ENCODE data around the gene KLK10.

KLK10 gene

GRCh38 chr19:51022526-51022925 lies 3.0 kb upstream of the KLK10 start:
- H3K4me3 ChIP-seq (replicated peaks in 1 of 2; ENCODE audit: low read depth in 2 of 2, low read length in 2 of 2) = no peak overlapping the region
- no peak for DNase-seq (ENCODE audit: low read depth in 2 of 2)
- TF ChIP-seq, protein P1, sequence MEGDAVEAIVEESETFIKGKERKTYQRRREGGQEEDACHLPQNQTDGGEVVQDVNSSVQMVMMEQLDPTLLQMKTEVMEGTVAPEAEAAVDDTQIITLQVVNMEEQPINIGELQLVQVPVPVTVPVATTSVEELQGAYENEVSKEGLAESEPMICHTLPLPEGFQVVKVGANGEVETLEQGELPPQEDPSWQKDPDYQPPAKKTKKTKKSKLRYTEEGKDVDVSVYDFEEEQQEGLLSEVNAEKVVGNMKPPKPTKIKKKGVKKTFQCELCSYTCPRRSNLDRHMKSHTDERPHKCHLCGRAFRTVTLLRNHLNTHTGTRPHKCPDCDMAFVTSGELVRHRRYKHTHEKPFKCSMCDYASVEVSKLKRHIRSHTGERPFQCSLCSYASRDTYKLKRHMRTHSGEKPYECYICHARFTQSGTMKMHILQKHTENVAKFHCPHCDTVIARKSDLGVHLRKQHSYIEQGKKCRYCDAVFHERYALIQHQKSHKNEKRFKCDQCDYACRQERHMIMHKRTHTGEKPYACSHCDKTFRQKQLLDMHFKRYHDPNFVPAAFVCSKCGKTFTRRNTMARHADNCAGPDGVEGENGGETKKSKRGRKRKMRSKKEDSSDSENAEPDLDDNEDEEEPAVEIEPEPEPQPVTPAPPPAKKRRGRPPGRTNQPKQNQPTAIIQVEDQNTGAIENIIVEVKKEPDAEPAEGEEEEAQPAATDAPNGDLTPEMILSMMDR (IDR thresholded peaks at IDR 0.05; ENCODE audit: low read depth, low read length) = no peak

DNA sequence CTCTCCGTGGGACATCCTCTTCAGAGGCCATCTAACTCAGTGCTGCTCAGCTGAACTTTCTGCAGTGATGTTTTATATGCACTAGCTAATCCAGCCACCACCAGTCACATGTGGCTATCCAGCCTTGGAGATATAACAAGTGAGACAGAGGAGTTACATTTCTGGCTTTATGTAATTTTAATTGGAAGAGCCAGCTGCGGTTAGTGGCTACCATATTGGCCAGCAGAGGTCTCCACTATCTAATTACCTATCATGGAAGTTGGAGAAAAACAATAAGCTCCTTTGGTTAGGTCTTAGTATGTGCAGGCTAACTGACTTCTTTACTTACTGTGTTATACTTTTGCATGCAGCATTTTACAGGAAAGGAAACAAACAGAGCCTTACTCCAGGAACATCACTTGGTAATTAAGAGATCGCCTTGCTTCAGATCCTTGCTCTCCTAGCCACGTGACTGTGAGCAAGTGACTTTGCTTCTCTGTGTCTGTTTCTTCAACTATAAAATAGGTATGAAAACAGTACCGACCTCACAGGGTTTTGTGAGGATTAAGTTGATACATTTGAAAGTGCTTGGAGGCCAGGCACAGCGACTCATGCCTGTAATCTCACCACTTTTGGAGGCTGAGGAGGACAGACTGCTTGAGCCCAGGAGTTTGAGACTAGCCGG lies 1.6 kb upstream of the KLK10 start:
- H3K4me3 ChIP-seq (replicated peaks in 1 of 2; ENCODE audit: low read depth in 2 of 2, low read length in 2 of 2) = no peak overlapping the region
- TF ChIP-seq, protein P1 (IDR thresholded peaks at IDR 0.05; ENCODE audit: low read depth, low read length) = peak; percentile 56
- DNase-seq (ENCODE audit: low read depth in 2 of 2) = peak; percentile 65 to 74

- TF ChIP-seq, protein P1 (IDR thresholded peaks at IDR 0.05; ENCODE audit: low read depth, low read length) = no peak
- DNase-seq (ENCODE audit: low read depth in 2 of 2) = peak in 1 of 2 donors; percentile 44
- H3K4me3 ChIP-seq (replicated peaks in 1 of 2; ENCODE audit: low read depth in 2 of 2, low read length in 2 of 2) = peak overlapping the region in 1 of 2 donors; percentile 19
Measured at GRCh38 chr19:51018745-51019543, 565 bp downstream of the KLK10 start.

DNA sequence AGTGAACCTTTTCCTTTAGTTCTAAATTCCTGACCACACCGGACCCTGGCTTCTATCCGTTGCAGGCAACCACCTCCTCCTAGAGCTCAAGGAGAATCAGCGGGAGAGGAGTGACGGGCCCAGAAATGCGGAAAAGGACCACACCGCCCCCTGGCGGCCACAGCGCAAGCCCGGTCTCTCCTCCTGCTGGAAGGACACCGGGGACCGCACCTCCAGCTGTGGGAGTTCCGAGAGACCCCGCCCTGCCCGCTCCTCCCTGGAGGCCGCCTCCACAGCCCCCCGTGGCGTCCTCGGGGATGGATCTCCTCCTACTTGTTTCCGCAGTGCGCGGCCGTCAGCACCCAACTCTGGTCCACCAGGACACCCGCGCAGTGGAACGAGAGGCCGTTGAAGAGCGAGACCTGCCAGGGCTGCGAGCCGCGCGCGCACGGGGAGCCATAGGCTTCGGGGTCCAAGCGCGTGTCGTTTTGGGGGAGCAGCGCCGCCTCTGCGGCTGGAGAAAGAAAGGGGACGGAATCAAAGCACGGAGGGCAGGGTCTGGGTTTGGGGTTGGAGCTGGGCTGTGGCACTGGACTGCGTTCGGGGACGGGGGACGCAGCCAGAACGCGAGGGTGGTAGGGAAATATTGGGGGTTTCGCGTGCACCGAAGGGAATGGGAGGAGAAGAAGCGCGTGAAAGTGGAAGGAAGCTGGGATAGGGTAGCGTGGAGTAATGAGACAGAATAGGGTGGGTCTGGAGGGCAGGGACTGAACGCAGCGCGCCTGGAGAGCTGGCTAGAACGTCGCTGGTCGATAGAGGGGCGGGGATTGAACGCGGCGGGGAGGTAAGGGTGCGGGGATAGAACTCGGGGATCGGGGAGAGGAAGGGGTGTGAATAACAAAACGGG lies 2.5 kb downstream of the KLK10 start:
- peak; percentile 49 to 61 for DNase-seq (ENCODE audit: low read depth in 2 of 2)
- H3K4me3 ChIP-seq (replicated peaks in 1 of 2; ENCODE audit: low read depth in 2 of 2, low read length in 2 of 2) = peak overlapping the region in 1 of 2 donors; percentile 25

GRCh38 chr19:51015691-51016267 lies 3.7 kb downstream of the KLK10 start:
- TF ChIP-seq, protein P1 (IDR thresholded peaks at IDR 0.05; ENCODE audit: low read depth, low read length) = no peak
- no peak overlapping the region for H3K4me3 ChIP-seq (replicated peaks in 1 of 2; ENCODE audit: low read depth in 2 of 2, low read length in 2 of 2)
- no peak for DNase-seq (ENCODE audit: low read depth in 2 of 2)

More for the DNA sequence above, 2.5 kb downstream of the KLK10 start:
- TF ChIP-seq, protein P1 (IDR thresholded peaks at IDR 0.05; ENCODE audit: low read depth, low read length) = peak; percentile 66

- no peak for DNase-seq (ENCODE audit: low read depth in 2 of 2)
- H3K4me3 ChIP-seq (replicated peaks in 1 of 2; ENCODE audit: low read depth in 2 of 2, low read length in 2 of 2) = no peak overlapping the region
- TF ChIP-seq, protein P1 (IDR thresholded peaks at IDR 0.05; ENCODE audit: low read depth, low read length) = no peak
Measured at GRCh38 chr19:51014242-51014641, 5.3 kb downstream of the KLK10 start.
